Measurements from ENCODE around the gene TBX10. TPM values are rescaled to one million over a fixed set of nuclear protein-coding genes. Genes with fewer than 3 reads are reported as not detected.

The TBX10 gene
- total RNA-seq, 4 donors from 2014 or later = not detected

GRCh38 chr11:67673358-67673757 lies 33.8 kb upstream of the TBX10 start:
- H3K27me3 ChIP-seq = peaks cover 0 to 46% (median 0%) of the 10 kb centered on the region in 4 donors
- DNase-seq (ENCODE audit: extremely low spot score) = no peak
- TF ChIP-seq POLR2A (IDR thresholded peaks at IDR 0.05; ENCODE audit: low read depth) = no peak
- no peak for TF ChIP-seq CTCF (IDR thresholded peaks at IDR 0.05)
- no peak for TF ChIP-seq EP300 (IDR thresholded peaks at IDR 0.05)
- TF ChIP-seq POLR2AphosphoS5 (IDR thresholded peaks at IDR 0.05) = no peak
- no peaks in the 10 kb centered on the region for H3K4me1 ChIP-seq
- H3K4me3 ChIP-seq = no peak overlapping the region
- H3K9me3 ChIP-seq = peaks cover 0 to 7% (median 0%) of the 10 kb centered on the region in 4 donors
- WGBS = 87% methylated on average over 7 of the region's 7 CpGs
- intact Hi-C loops (cut with DNase I) = no loop called here
- no peaks in the 10 kb centered on the region for H3K36me3 ChIP-seq
- no peak overlapping the region for H3K27ac ChIP-seq (replicated peaks in 1 of 4)

GRCh38 chr11:67671211-67671520 lies 31.6 kb upstream of the TBX10 start:
- intact Hi-C loops (cut with DNase I) = no loop called here
- WGBS = 52% methylated on average over 8 of the region's 8 CpGs
- Histone ChIP-seq H3K27ac (replicated peaks in 1 of 4) (no peak overlapping the region), H3K9me3 (peaks cover 0 to 3% (median 0%) of the 10 kb centered on the region in 4 donors), H3K4me3 (no peak overlapping the region), H3K36me3 (no peaks in the 10 kb centered on the region), H3K27me3 (peaks cover 0 to 50% (median 0%) of the 10 kb centered on the region in 4 donors), H3K4me1 (no peaks in the 10 kb centered on the region)
- no peak for DNase-seq (ENCODE audit: extremely low spot score)
- TF ChIP-seq POLR2AphosphoS5 (IDR thresholded peaks at IDR 0.05) = no peak
- no peak for TF ChIP-seq POLR2A (IDR thresholded peaks at IDR 0.05; ENCODE audit: low read depth)
- TF ChIP-seq CTCF (IDR thresholded peaks at IDR 0.05) = no peak
- TF ChIP-seq EP300 (IDR thresholded peaks at IDR 0.05) = no peak

- Histone ChIP-seq H3K36me3 (no peaks in the 10 kb centered on the region), H3K4me1 (no peaks in the 10 kb centered on the region), H3K27me3 (peaks cover 0 to 48% (median 0%) of the 10 kb centered on the region in 4 donors), H3K9me3 (no peaks in the 10 kb centered on the region), H3K27ac (replicated peaks in 1 of 4) (no peak overlapping the region), H3K4me3 (no peak overlapping the region)
- WGBS = 80% methylated on average over 13 of the region's 23 CpGs
- no peak for DNase-seq (ENCODE audit: extremely low spot score)
- no peak for TF ChIP-seq CTCF (IDR thresholded peaks at IDR 0.05)
- TF ChIP-seq EP300 (IDR thresholded peaks at IDR 0.05) = no peak
- TF ChIP-seq POLR2AphosphoS5 (IDR thresholded peaks at IDR 0.05) = no peak
- TF ChIP-seq POLR2A (IDR thresholded peaks at IDR 0.05; ENCODE audit: low read depth) = no peak
- intact Hi-C loops (cut with DNase I) = no loop called here
Observed at GRCh38 chr11:67670316-67671210, 31.0 kb upstream of the TBX10 start.

GRCh38 chr11:67668192-67668551 lies 28.6 kb upstream of the TBX10 start:
- no peaks in the 10 kb centered on the region for H3K36me3 ChIP-seq
- no peak overlapping the region for H3K4me3 ChIP-seq
- no peaks in the 10 kb centered on the region for H3K9me3 ChIP-seq
- TF ChIP-seq POLR2A (IDR thresholded peaks at IDR 0.05; ENCODE audit: low read depth) = no peak
- TF ChIP-seq POLR2AphosphoS5 (IDR thresholded peaks at IDR 0.05) = no peak
- TF ChIP-seq EP300 (IDR thresholded peaks at IDR 0.05) = no peak
- no peak for TF ChIP-seq CTCF (IDR thresholded peaks at IDR 0.05)
- intact Hi-C loops (cut with DNase I) = no loop called here
- no peak for DNase-seq (ENCODE audit: extremely low spot score)
- H3K27me3 ChIP-seq = peaks cover 0 to 25% (median 0%) of the 10 kb centered on the region in 4 donors
- H3K4me1 ChIP-seq = no peaks in the 10 kb centered on the region
- no peak overlapping the region for H3K27ac ChIP-seq (replicated peaks in 1 of 4)
- 67% methylated on average over 5 of the region's 5 CpGs for WGBS
